OCI-LY1 (cell line): Measurements from ENCODE around the gene AP3S2.

Source experiments
- CTCF ChIP-seq: fragments of 200-600 bp; sonication (generic), shearing (Covaris generic); IDR thresholded peaks from 2 replicates; pipeline ENCODE4 v1.5.1; 2017; ENCODE audit warnings: mild to moderate bottlenecking, antibody characterized with exemption, low read length, moderate library complexity, mixed read lengths
- EZH2 ChIP-seq: fragments of 200-600 bp; sonication (generic), shearing (Covaris generic); IDR thresholded peaks from 2 replicates; pipeline ENCODE4 v1.8.0; 2017; ENCODE audit warnings: borderline replicate concordance, mixed run types, mild to moderate bottlenecking, antibody characterized with exemption, low read length, moderate library complexity, mixed read lengths

DNA sequence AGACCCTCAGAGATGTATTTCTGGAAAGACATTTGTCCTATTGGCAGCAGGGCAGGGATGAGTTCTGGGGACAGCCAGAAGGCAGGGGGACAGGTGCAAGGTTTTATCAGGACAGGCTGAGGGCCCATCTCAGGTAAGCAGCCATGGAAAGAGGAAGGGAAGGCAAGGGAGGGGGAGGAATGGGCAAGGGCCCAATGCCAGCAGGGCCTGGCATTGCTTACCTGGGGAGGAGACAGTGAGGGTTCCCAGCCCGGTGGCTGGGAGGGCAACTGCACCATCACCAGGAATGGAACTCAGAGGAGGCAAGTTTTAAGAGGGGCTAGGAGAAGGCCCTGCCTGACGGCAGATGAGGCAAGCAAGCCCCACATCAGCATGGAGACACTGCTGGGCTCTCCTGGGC, 15.8 kb upstream of the AP3S2 start:
- no peak for TF ChIP-seq CTCF
- TF ChIP-seq EZH2: no peak
